PFSK-1 (cell line): ENCODE data around the gene SP6.

Source experiments
- FOXP2 ChIP-seq: optimal IDR thresholded peaks from 2 replicates; pipeline ENCODE3; 2011; ENCODE audit warnings: borderline replicate concordance, control low read depth, inconsistent platforms; ENCODE audit not compliant: insufficient read depth; ENCODE audit errors: extremely low read length, extremely low read depth
- POLR2AphosphoS5 ChIP-seq: IDR thresholded peaks from 2 replicates; pipeline ENCODE4 v1.6.1; 2012; ENCODE audit warnings: low read depth, mild to moderate bottlenecking, control low read depth, low read length, moderate library complexity
- REST ChIP-seq, 2 experiments: IDR thresholded peaks; 2 replicates each; pipeline versions ENCODE4 v1.6.1 to v1.8.0; 2011 to 2012; ENCODE audit warnings: low read depth in 2 of 2, low read length in 2 of 2, control low read depth in 1 of 2, inconsistent platforms in 1 of 2, mild to moderate bottlenecking in 1 of 2, moderate library complexity in 1 of 2; ENCODE audit not compliant: insufficient read depth in 1 of 2
- SIN3A ChIP-seq: IDR thresholded peaks from 2 replicates; pipeline ENCODE4 v1.6.1; 2012; ENCODE audit warnings: mild to moderate bottlenecking, low read length, moderate library complexity, borderline replicate concordance; ENCODE audit not compliant: insufficient read depth

DNA sequence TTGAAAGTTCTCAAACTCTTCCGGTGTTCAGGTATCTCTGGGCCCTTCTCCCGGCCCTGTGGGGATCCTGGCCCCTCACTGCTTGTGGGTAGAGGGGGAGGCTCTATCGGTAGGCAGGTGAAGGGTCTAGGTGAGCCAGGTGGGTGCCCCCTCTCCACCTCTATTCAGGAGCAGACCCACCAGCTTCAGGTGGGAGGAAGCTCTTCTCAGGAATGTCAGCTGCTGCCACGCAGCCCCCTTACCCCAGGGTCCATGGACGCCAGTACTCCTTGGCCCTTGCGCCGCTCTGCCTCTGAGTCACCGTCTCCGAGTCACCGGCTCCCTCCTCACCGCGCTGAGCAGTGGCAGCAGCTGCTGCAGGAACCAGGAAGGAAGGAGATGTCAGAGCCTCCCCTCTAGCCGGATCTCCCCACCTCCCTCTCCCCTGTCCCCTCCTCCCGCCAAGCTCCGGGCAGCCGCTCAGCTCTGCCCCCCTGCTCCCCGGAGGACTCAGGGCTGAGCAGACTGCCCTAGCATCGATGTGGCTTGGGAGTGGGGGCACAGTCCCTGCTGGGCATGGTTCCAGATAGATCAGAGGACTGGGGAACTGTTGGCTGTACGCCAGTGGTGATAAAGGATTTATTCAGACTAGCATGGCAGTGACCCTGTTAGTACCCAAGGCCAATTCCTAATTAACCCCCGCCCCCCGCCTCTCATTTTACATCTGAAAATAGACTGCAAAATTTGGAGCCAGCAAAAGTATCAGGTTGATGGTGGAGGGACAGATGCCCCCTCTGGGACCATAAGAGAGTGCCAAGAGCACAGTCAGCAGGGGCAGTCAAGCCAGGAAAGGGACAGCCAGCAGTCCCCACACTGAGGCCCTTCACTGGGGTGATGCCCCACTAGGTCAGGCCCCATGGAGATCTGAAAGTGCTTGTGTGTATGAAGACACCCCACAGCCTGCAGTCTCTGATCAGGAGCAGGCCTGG is 29.3 kb downstream of the SP6 start, which contains the start of gene OSBPL7:
- no peak for TF ChIP-seq FOXP2
- 0 out of 2 replicates have a peak, but pooled peaks have one; percentile 82 for TF ChIP-seq SIN3A
- TF ChIP-seq POLR2AphosphoS5: peak; percentile 78
- TF ChIP-seq REST (IDR thresholded peaks at IDR 0.05; ENCODE audit: insufficient read depth in 1 of 2, low read depth in 2 of 2, low read length in 2 of 2): 0 out of 4 replicates have a peak, but pooled peaks of 1 of the 2 experiments have one; percentile 39
